GM10847 (cell line): ENCODE results near the gene TPM1.

ENCODE experiments used
- POLR2A ChIP-seq: IDR thresholded peaks from 2 replicates; pipeline ENCODE4 v1.6.1; 2011; ENCODE audit not compliant: insufficient read length; ENCODE audit errors: extremely low read depth

Gene TPM1

GRCh38 chr15:63041974-63042876 is at the start of gene TPM1:
TPM1 (plus strand) TSS chr15:63042747; CDS start chr15:63042830, 83 bp downstream.
- no peak for TF ChIP-seq POLR2A

GRCh38 chr15:62993066-62993465 is 49.5 kb upstream of the TPM1 start:
- no peak for TF ChIP-seq POLR2A

GRCh38 chr15:62994439-62994838 is 48.1 kb upstream of the TPM1 start:
- TF ChIP-seq POLR2A, result no peak

- TF ChIP-seq POLR2A, result no peak
These were observed 47.4 kb upstream of the TPM1 start for GRCh38 chr15:62994975-62995681.

- no peak for TF ChIP-seq POLR2A
These were observed 45.1 kb upstream of the TPM1 start for GRCh38 chr15:62997441-62997840.

GRCh38 chr15:62998262-62998890 is 44.2 kb upstream of the TPM1 start:
- no peak for TF ChIP-seq POLR2A

GRCh38 chr15:62999178-62999577 is 43.4 kb upstream of the TPM1 start:
- no peak for TF ChIP-seq POLR2A

- no peak for TF ChIP-seq POLR2A
These were observed 42.5 kb upstream of the TPM1 start for GRCh38 chr15:62999923-63000561.

- TF ChIP-seq POLR2A, result no peak
These were observed 41.8 kb upstream of the TPM1 start for GRCh38 chr15:63000706-63001105.

- no peak for TF ChIP-seq POLR2A
These were observed 38.3 kb upstream of the TPM1 start for GRCh38 chr15:63004211-63004610.

GRCh38 chr15:63006032-63006878 is 36.3 kb upstream of the TPM1 start:
- TF ChIP-seq POLR2A, result no peak

- no peak for TF ChIP-seq POLR2A
These were observed 34.1 kb upstream of the TPM1 start for GRCh38 chr15:63008333-63009049.

GRCh38 chr15:63010386-63010785 is 32.2 kb upstream of the TPM1 start:
- no peak for TF ChIP-seq POLR2A
